ENCODE measurements around the gene ARHGAP15. TPM values are rescaled to one million over a fixed set of nuclear protein-coding genes. Genes with fewer than 3 reads are reported as not detected.

ARHGAP15 gene
- total and polyA plus RNA-seq, 12 donors = 4.7 to 33.8 (median 10.4) TPM

- intact Hi-C loops (cut with DNase I) = no loop called here
- no peaks in the 10 kb centered on the region for H3K36me3 ChIP-seq (replicated peaks in 1 of 2)
- H3K4me3 ChIP-seq = no peak overlapping the region
Measured at GRCh38 chr2:143431316-143431715, 302.1 kb downstream of the ARHGAP15 start.

GRCh38 chr2:143433251-143433650 lies 304.0 kb downstream of the ARHGAP15 start:
- Histone ChIP-seq H3K36me3 (replicated peaks in 1 of 2) (no peaks in the 10 kb centered on the region), H3K27ac (no peak overlapping the region), H3K9me3 (replicated peaks in 1 of 3) (no peaks in the 10 kb centered on the region), H3K4me3 (no peak overlapping the region), H3K4me1 (replicated peaks in 1 of 2) (no peaks in the 10 kb centered on the region), H3K27me3 (no peaks in the 10 kb centered on the region)
- no peak for DNase-seq
- intact Hi-C loops (cut with DNase I) = no loop called here
- no peak for TF ChIP-seq POLR2A (IDR thresholded peaks at IDR 0.05)
- peak in 4 of 6 experiments; percentile 17 to 39 (median 26) for TF ChIP-seq CTCF (IDR thresholded peaks at IDR 0.05)
- WGBS, 4 donors = 27 to 59% (median 51%) methylated on average over 3 of the region's 3 CpGs

More at GRCh38 chr2:143431316-143431715, 302.1 kb downstream of the ARHGAP15 start:
- TF ChIP-seq CTCF (IDR thresholded peaks at IDR 0.05) (no peak), POLR2A (IDR thresholded peaks at IDR 0.05) (no peak)
- Histone ChIP-seq H3K27me3 (no peaks in the 10 kb centered on the region), H3K27ac (peak overlapping the region in 1 of 5 donors; percentile 15), H3K4me1 (replicated peaks in 1 of 2) (no peaks in the 10 kb centered on the region), H3K9me3 (replicated peaks in 1 of 3) (no peaks in the 10 kb centered on the region)
- DNase-seq = no peak
- WGBS, 4 donors = 46 to 61% (median 51%) methylated on average over 2 of the region's 2 CpGs

GRCh38 chr2:143433840-143434239 lies 304.6 kb downstream of the ARHGAP15 start:
- intact Hi-C loops (cut with DNase I) = no loop called here
- Histone ChIP-seq H3K27me3 (no peaks in the 10 kb centered on the region), H3K4me3 (no peak overlapping the region), H3K27ac (peak overlapping the region in 2 of 5 donors; percentile 28 to 64), H3K9me3 (replicated peaks in 1 of 3) (no peaks in the 10 kb centered on the region), H3K36me3 (replicated peaks in 1 of 2) (no peaks in the 10 kb centered on the region), H3K4me1 (replicated peaks in 1 of 2) (no peaks in the 10 kb centered on the region)
- no peak for DNase-seq
- no peak for TF ChIP-seq POLR2A (IDR thresholded peaks at IDR 0.05)
- no peak for TF ChIP-seq CTCF (IDR thresholded peaks at IDR 0.05)

- Histone ChIP-seq H3K4me1 (replicated peaks in 1 of 2) (no peaks in the 10 kb centered on the region), H3K9me3 (replicated peaks in 1 of 3) (no peaks in the 10 kb centered on the region), H3K36me3 (replicated peaks in 1 of 2) (no peaks in the 10 kb centered on the region), H3K27ac (peak overlapping the region in 3 of 5 donors; percentile 22 to 64 (median 28)), H3K4me3 (no peak overlapping the region), H3K27me3 (no peaks in the 10 kb centered on the region)
- no peak for DNase-seq
- 65 to 77% (median 67%) methylated on average over 3 of the region's 3 CpGs for WGBS, 4 donors
- TF ChIP-seq POLR2A (IDR thresholded peaks at IDR 0.05) (no peak), CTCF (IDR thresholded peaks at IDR 0.05) (no peak)
- intact Hi-C loops (cut with DNase I) = no loop called here
Measured at GRCh38 chr2:143434445-143434844, 305.2 kb downstream of the ARHGAP15 start.

Data from adrenal gland (tissue), 12 donors.